Choroid plexus epithelial cell (primary cell): ENCODE data around the gene TECPR2.

ENCODE experiments used
- DNase-seq: peaks from one replicate; pipeline ENCODE4 v3.0.0-alpha.2; 2010; ENCODE audit warnings: low read depth
- H3K4me3 ChIP-seq: 2 replicates; pipeline ENCODE4 v1.5.1; 2011; ENCODE audit warnings: low read depth, mild to moderate bottlenecking, control low read depth, low read length, moderate library complexity
- TF ChIP-seq, protein P1 (sequence below): conservative IDR thresholded peaks from 2 replicates; pipeline ENCODE4 v1.5.1; 2011; ENCODE audit warnings: low read depth, mild to moderate bottlenecking, control low read depth, inconsistent platforms, low read length, moderate library complexity

Gene TECPR2

GRCh38 chr14:102474934-102475333 is 112.2 kb downstream of the TECPR2 start:
- no peak overlapping the region for H3K4me3 ChIP-seq
- TF ChIP-seq, protein P1, sequence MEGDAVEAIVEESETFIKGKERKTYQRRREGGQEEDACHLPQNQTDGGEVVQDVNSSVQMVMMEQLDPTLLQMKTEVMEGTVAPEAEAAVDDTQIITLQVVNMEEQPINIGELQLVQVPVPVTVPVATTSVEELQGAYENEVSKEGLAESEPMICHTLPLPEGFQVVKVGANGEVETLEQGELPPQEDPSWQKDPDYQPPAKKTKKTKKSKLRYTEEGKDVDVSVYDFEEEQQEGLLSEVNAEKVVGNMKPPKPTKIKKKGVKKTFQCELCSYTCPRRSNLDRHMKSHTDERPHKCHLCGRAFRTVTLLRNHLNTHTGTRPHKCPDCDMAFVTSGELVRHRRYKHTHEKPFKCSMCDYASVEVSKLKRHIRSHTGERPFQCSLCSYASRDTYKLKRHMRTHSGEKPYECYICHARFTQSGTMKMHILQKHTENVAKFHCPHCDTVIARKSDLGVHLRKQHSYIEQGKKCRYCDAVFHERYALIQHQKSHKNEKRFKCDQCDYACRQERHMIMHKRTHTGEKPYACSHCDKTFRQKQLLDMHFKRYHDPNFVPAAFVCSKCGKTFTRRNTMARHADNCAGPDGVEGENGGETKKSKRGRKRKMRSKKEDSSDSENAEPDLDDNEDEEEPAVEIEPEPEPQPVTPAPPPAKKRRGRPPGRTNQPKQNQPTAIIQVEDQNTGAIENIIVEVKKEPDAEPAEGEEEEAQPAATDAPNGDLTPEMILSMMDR: no peak
- no peak for DNase-seq

DNA sequence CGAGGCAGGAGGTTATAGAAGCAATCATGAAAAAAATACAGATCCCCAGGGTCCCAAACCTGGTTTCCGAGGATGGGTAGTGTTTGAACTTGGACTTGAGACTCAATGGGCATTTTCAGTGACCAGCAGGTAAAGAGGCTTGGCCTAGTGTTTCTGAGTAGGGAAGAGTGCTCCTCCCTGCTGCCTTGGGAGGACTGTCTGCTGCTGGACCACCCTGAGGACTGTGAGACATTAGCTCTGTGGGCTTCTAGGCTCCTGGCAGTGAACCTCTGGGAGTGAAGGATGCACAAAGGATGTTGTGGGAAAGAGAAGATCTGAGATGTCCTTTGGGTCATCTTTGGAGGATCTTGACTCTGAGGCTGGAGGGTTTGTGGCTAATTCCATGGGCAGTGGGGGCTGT is 116.4 kb downstream of the TECPR2 start:
- TF ChIP-seq, protein P1: no peak
- DNase-seq: no peak
- no peak overlapping the region for H3K4me3 ChIP-seq

DNA sequence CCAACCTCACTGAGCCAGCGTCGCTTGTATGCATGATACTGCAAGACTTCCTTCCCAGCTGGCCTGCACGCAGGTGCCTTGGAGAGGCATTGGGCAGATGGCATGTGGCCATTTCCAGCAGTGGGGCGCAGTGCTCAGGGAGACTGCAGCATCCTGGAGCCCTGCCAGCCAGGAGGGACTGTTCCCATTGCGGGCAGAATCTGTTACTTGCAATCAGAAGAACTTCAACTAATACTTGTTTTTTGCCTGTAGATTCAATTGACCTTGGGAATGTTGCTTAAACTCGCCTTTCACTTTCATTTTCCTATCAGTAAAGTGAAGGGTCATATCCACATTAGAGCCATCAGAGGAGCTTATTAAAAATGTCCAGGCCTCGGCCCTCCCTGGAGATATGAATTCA is 117.0 kb downstream of the TECPR2 start:
- TF ChIP-seq, protein P1: no peak
- H3K4me3 ChIP-seq: no peak overlapping the region
- DNase-seq: no peak

DNA sequence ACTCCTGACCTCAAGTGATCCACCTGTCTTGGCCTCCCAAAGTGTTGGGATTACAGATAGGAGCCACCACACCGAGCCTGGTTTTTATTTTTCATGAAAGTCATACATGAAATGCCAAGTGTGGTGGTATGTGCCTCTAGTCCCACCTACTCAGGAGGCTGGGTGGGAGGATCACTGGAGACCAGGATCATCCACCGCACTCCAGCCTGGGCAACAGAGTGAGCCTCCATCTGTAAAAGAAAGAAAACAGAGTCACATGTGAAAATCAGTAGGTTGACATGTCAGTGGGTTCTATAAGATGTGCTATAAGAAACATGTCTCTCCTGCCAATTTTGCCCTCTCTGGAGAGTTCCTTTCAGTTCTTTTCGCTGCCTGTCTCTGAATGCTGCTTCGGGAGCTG is 118.6 kb downstream of the TECPR2 start:
- TF ChIP-seq, protein P1: no peak
- H3K4me3 ChIP-seq: no peak overlapping the region

DNA sequence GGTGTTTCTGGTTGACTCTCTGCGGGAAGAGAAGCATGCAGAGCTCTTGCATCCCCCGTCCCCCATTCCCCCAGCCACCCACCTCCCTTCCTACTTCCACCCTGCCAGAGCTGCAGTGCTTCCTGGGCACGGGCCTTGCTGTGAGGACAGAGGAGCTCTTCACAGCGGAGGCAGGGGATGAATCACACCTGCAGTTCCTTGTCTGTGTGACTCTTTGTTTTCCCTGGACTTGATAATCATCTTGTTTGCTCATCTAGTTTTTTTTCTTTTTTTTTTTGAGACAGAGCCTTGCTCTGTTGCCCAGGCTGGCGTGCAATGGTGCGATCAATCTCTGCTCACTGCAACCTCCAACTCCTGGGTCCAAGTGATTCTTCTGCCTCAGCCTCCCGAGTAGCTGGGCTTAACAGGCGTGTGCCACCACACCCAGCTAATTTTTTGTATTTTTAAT is 119.1 kb downstream of the TECPR2 start:
- no peak overlapping the region for H3K4me3 ChIP-seq
- peak; percentile 23 for DNase-seq
- TF ChIP-seq, protein P1: no peak

More for the DNA sequence above, 118.6 kb downstream of the TECPR2 start:
- DNase-seq: no peak

DNA sequence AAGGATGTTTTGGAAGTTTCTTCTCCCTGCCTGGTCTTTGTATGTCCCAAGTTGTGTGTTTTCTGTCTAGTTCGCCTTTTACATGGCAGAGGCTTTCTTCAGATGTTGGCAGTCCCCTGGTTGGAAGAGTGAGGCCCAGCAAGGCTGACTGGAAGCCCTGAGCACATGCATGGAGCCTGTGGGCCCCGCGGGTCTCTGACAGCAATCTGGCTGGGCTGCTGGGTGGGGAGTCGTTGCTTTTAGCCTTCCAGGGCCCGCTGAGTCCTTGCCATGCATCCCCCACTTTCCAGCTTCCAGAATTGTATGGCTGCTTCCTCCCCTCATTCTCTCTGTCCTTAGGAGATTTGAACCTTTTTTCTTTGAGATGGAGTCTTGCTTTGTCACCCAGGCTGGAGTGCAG is 121.6 kb downstream of the TECPR2 start:
- H3K4me3 ChIP-seq: no peak overlapping the region
- TF ChIP-seq, protein P1: no peak
- DNase-seq: no peak

DNA sequence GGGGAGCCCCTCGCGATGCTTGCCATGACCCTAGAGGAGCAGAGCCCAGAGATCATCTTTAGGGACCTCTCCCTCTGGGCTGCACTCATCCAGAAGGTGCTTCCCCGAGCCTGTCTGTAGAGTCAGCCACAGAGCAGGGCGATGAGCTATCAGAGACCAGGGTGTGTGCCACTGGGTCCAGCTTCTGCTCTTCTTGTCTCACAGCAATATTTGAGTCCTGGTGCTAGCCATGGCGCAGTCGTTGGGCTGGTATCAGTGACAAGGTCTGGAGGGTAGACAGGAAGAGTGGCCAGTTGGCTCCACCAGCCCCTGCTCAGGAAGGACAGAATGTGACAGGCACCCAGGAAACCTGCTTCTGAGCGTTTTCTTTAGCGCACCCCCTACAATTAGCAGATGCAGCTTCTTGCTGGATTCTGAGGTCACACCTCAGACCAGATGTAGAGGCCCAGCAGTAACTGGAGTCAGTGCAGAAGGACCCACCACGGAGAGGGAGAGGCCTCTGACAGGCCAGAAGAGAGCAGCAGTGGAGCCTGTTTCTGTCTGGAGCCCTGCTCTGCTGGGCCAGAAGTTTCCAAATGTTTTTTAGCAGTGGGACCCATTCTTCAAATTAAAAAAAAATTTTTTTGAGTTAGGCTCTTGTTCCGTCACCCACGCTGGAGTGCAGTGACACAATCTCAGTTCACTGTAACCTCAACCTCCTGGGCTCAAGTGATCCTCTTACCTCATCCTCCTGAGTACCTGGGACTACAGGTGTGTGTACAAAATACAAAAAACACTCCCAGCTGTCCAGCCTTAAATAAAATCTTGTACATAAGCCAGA is 123.2 kb downstream of the TECPR2 start:
- DNase-seq: peak; percentile 32
- TF ChIP-seq, protein P1: no peak
- no peak overlapping the region for H3K4me3 ChIP-seq
